Activated CD4-positive, alpha-beta memory T cell treated with anti-CD3 and anti-CD28 coated beads, Interleukin-2, amount 10 ng/mL, durations not matched to agents 7 days and 5 days (primary cell): ENCODE data around the gene CRY1. TPM values are rescaled to one million over a fixed set of nuclear protein-coding genes. Genes with fewer than 3 reads are reported as not detected.
"Not testable (repeated sequence)": the region's sequence is repeated elsewhere in the genome, so short reads cannot be mapped to it uniquely, and the experiment has no call there.

Source experiments
- CTCF ChIA-PET: fragments of 350-600 bp; sonication (Branson Sonifier 250); formaldehyde crosslinking; loops from one replicate; lab custom pipeline; 2021; ENCODE audit warnings: antibody characterized with exemption, inconsistent platforms; lab: Charles Lee
- POLR2A ChIA-PET: fragments of 350-600 bp; sonication (Branson Sonifier 250); formaldehyde crosslinking; loops from one replicate; lab custom pipeline; 2021; ENCODE audit warnings: antibody characterized with exemption; lab: Charles Lee
- DNase-seq: peaks from one replicate; pipeline ENCODE4 v3.0.0-alpha.2; 2020
- H3K27ac Mint-ChIP-seq: one replicate; pipeline ENCODE4 v1.8.0; 2021; ENCODE audit warnings: mild to moderate bottlenecking, mixed read lengths
- H3K27me3 Mint-ChIP-seq: one replicate; pipeline ENCODE4 v1.8.0; 2021; ENCODE audit warnings: mixed read lengths
- H3K36me3 Mint-ChIP-seq: one replicate; pipeline ENCODE4 v1.8.0; 2021; ENCODE audit warnings: low read depth, mixed read lengths
- H3K4me1 Mint-ChIP-seq: one replicate; pipeline ENCODE4 v1.8.0; 2021; ENCODE audit warnings: mixed read lengths
- H3K4me3 Mint-ChIP-seq: one replicate; pipeline ENCODE4 v1.8.0; 2021; ENCODE audit warnings: mild to moderate bottlenecking, mixed read lengths
- H3K9me3 Mint-ChIP-seq: one replicate; pipeline ENCODE4 v1.8.0; 2021; ENCODE audit warnings: mixed read lengths
- total RNA-seq, 2 experiments: library from RNA; stranded (reverse); gene quantifications; one replicate each; pipeline ENCODE4 v1.2.3, GENCODE V29; 2021

Gene CRY1
- total RNA-seq, 2 experiments from 2014 or later = 16.4 to 16.6 TPM

DNA sequence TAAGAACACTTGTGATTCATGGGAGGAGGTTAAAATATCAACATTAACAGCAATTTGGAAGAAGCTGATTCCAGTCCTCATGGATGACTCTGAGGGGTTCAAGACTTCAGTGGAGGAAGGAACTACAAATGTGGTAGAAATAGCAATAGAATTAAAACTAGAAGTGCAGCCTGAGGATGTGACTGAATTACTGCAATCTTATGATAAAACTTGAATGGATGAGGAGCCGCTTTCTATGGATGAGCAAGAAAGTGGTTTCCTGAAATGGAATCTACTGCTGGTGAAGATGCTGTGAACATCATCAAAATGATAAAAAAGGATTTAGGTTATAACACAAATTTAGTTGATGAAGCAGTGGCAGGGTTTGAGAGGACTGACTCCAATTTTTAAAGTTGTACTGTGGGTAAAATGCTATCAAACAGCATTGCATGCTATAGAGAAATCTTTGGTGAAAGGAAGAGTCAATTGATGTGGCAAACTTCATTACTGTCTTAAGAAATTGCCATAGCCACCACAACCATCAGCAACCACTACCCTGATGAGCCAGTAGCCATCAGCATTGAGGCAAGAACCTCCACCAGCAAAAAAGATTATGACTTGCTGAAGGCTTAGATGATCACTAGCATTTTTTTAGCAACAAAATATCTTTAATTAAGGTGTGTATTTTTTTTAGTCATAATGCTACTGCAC is 80.5 kb downstream of the CRY1 start:
- Mint-ChIP-seq H3K27ac (no peak overlapping the region), H3K27me3 (no peaks in the 10 kb centered on the region), H3K4me3 (no peak overlapping the region), H3K36me3 (no peaks in the 10 kb centered on the region), H3K4me1 (no peaks in the 10 kb centered on the region), H3K9me3 (no peaks in the 10 kb centered on the region)
- ChIA-PET POLR2A (interaction anchor here (1.0 kb wide), 1 partner anchor 26 kb away, joined by 3 read pairs; the partner anchor contains the start of gene MTERF2), CTCF (interaction anchor here (1.5 kb wide), 1 partner anchor 92 kb away, joined by 10 read pairs; no protein-coding TSS in a partner anchor)
- DNase-seq = no peak

DNA sequence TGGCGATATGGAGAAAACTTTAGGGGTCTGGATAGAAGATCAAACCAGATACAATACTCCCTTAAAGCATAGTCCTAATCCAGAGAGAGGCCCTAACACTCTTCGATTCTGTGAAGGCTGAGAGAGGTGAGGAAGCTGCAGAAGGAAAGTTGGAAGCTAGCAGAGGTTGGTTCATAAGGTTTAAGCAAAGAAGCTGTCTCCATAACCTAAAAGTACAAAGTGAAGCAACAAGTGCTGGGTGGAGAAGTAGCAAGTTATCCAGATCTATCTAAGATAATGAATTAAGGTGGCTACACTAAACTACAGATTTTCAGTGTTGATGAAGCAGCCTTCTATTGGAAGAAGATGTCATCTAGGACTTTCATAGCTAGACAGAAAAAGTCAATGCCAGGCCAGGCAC is 81.8 kb downstream of the CRY1 start:
- Mint-ChIP-seq H3K9me3 (no peaks in the 10 kb centered on the region), H3K4me1 (no peaks in the 10 kb centered on the region)
- CTCF ChIA-PET = no interaction called here

GRCh38 chr12:107007411-107007810 is 85.9 kb downstream of the CRY1 start:
- DNase-seq = no peak
- Mint-ChIP-seq H3K27ac (no peak overlapping the region), H3K9me3 (no peaks in the 10 kb centered on the region), H3K27me3 (no peaks in the 10 kb centered on the region), H3K36me3 (no peaks in the 10 kb centered on the region), H3K4me1 (no peaks in the 10 kb centered on the region), H3K4me3 (no peak overlapping the region)
- CTCF ChIA-PET = no interaction called here
- POLR2A ChIA-PET = no interaction called here

More for the DNA sequence above, 81.8 kb downstream of the CRY1 start:
- H3K36me3 Mint-ChIP-seq = no peaks in the 10 kb centered on the region
- no peaks in the 10 kb centered on the region for H3K27me3 Mint-ChIP-seq
- H3K4me3 Mint-ChIP-seq = no peak overlapping the region
- no peak for DNase-seq
- no peak overlapping the region for H3K27ac Mint-ChIP-seq
- POLR2A ChIA-PET = interaction anchor here (0.6 kb wide), 1 partner anchor 18 kb away, joined by 4 read pairs; no protein-coding TSS in a partner anchor

DNA sequence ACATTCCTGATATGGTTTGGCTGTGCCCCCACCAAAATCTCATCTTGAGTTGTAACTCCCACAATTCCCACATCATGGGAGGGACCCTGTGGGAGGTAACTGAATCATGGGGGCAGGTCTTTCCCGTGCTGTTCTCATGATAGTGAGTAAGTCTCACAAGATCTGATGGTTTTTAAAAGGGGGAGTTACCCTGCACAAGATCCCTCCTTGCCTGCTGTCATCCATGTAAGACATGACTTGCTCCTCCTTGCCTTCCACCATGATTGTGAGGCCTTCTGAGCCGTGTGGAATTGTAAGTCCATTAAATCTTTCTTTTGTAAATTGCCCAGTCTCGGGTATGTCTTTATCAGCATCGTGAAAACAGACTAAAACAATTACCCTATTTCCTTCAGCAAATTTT is 90.7 kb downstream of the CRY1 start:
- DNase-seq, CTCF ChIA-PET, H3K9me3 Mint-ChIP-seq, H3K4me3 Mint-ChIP-seq, H3K27ac Mint-ChIP-seq, H3K4me1 Mint-ChIP-seq, POLR2A ChIA-PET, H3K36me3 Mint-ChIP-seq, H3K27me3 Mint-ChIP-seq: not testable (repeated sequence)

DNA sequence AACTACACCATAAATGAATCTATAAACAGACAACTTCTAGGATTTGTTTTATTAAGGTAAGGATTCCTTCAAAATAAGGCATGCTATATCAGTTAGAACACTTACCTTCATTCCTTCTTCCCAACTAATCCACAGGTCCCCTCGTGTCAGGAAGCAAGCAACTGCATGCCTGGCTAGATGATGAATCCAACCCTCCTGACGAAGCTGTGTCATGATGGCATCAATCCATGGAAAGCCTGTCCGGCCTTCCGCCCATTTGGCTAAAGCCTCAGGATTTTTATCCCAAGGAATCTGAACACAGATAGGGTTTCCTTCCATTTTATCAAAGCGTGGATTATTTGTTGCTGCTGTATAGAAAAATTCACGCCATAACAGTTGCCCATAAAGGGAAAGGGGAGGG is 93.9 kb downstream of the CRY1 start:
- POLR2A ChIA-PET = no interaction called here
- Mint-ChIP-seq H3K4me1 (no peaks in the 10 kb centered on the region), H3K27ac (no peak overlapping the region), H3K9me3 (no peaks in the 10 kb centered on the region), H3K36me3 (peaks cover 14% of the 10 kb centered on the region), H3K27me3 (no peaks in the 10 kb centered on the region), H3K4me3 (no peak overlapping the region)
- no peak for DNase-seq
- CTCF ChIA-PET = interaction anchor here (0.7 kb wide), 1 partner anchor 313 kb away, joined by 5 read pairs; no protein-coding TSS in a partner anchor

GRCh38 chr12:106997916-106998315 is 95.4 kb downstream of the CRY1 start:
- CTCF ChIA-PET = interaction anchor here (1.0 kb wide), 1 partner anchor 107 kb away, joined by 3 read pairs; no protein-coding TSS in a partner anchor
- Mint-ChIP-seq H3K27ac (no peak overlapping the region), H3K4me1 (no peaks in the 10 kb centered on the region), H3K36me3 (peaks cover 14% of the 10 kb centered on the region), H3K4me3 (no peak overlapping the region), H3K27me3 (no peaks in the 10 kb centered on the region), H3K9me3 (no peaks in the 10 kb centered on the region)
- POLR2A ChIA-PET = no interaction called here
- no peak for DNase-seq

DNA sequence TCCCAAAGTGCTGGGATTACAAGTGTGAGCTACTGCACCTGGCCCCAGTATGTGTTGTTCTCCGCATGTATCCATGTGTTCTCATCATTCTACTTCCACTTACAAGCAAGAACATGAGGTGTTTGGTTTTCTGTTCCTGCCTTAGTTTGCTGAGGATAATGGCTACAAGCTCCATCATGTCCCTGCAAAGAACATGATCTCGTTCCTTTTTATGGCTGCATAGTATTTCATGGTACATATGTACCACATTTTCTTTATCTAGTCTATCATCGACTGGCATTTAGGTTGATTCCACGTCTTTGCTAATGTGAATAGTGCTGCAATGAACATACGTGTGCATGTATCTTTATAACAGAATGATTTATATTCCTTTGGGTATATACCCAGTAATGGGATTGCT is 97.2 kb downstream of the CRY1 start:
- not testable (repeated sequence) for H3K4me3 Mint-ChIP-seq, H3K27me3 Mint-ChIP-seq, H3K27ac Mint-ChIP-seq, H3K9me3 Mint-ChIP-seq, DNase-seq, H3K4me1 Mint-ChIP-seq
- POLR2A ChIA-PET = interaction anchor here (1.9 kb wide), 1 partner anchor 40 kb away, joined by 4 read pairs; no protein-coding TSS in a partner anchor
- peaks cover 12% of the 10 kb centered on the region for H3K36me3 Mint-ChIP-seq
- CTCF ChIA-PET = interaction anchor here (0.9 kb wide), 1 partner anchor 16 kb away, joined by 3 read pairs; no protein-coding TSS in a partner anchor

GRCh38 chr12:106994579-106995220 is 98.6 kb downstream of the CRY1 start:
- POLR2A ChIA-PET = interaction anchor here (1.9 kb wide), 1 partner anchor 38 kb away, joined by 4 read pairs; no protein-coding TSS in a partner anchor
- CTCF ChIA-PET = no interaction called here

GRCh38 chr12:106987846-106988245 is 105.5 kb downstream of the CRY1 start:
- Mint-ChIP-seq H3K27me3 (no peaks in the 10 kb centered on the region), H3K9me3 (no peaks in the 10 kb centered on the region), H3K4me1 (peaks cover 33% of the 10 kb centered on the region), H3K36me3 (peaks cover 21% of the 10 kb centered on the region), H3K27ac (no peak overlapping the region), H3K4me3 (peak overlapping the region; percentile 88)
- no peak for DNase-seq
- ChIA-PET CTCF (no interaction called here), POLR2A (interaction anchor here (1.2 to 1.5 kb wide), 2 partner anchors 26 to 32 kb away, joined by 3 to 12 read pairs; partner anchors contain the start of gene TMEM263)

More at GRCh38 chr12:106994579-106995220, 98.6 kb downstream of the CRY1 start:
- Mint-ChIP-seq H3K4me1 (no peaks in the 10 kb centered on the region), H3K27me3 (no peaks in the 10 kb centered on the region), H3K9me3 (no peaks in the 10 kb centered on the region), H3K27ac (no peak overlapping the region), H3K36me3 (peaks cover 12% of the 10 kb centered on the region), H3K4me3 (no peak overlapping the region)
- no peak for DNase-seq

GRCh38 chr12:106986625-106987389 is 106.5 kb downstream of the CRY1 start, which contains the start of gene MTERF2:
Gene MTERF2, minus strand, starts transcription at chr12:106987146. Its CDS starts 8,432 bp downstream, at chr12:106978714.
- peak; percentile 83 for DNase-seq
- H3K4me1 Mint-ChIP-seq = peaks cover 33% of the 10 kb centered on the region
- H3K9me3 Mint-ChIP-seq = no peaks in the 10 kb centered on the region
- POLR2A ChIA-PET = interaction anchor here (1.0 to 1.5 kb wide), 4 partner anchors 27 to 106 kb away, joined by 3 to 12 read pairs (median 4); partner anchors contain the start of gene TMEM263
- H3K4me3 Mint-ChIP-seq = peak within 1 kb of the TSS; percentile 88
- CTCF ChIA-PET = interaction anchor here (0.9 to 1.4 kb wide), 2 partner anchors 106 to 145 kb away, joined by 3 to 5 read pairs; no protein-coding TSS in a partner anchor
- no peaks in the 10 kb centered on the region for H3K27me3 Mint-ChIP-seq
- H3K27ac Mint-ChIP-seq = peak within 1 kb of the TSS; percentile 66
- peaks cover 21% of the 10 kb centered on the region for H3K36me3 Mint-ChIP-seq

DNA sequence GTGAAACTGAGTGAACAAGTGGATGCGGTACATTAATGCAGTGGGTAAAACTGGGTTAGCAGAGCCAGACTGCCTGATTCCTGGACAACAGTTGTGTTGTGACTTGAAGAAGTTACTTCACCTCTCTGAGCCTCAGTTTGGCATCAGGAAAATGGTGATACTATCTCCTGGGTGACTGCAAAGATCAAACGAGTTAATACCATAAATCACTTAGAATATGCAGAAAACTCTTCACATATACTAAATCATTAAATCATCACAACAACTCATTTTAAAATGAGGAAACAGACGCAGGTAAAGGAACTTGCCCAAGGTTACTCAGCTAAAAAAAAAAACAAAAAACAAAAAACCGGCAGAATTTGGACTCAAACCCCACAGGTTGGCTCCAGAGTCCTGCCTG is 107.2 kb downstream of the CRY1 start:
- H3K27ac Mint-ChIP-seq = no peak overlapping the region

GRCh38 chr12:106985479-106985878 is 107.9 kb downstream of the CRY1 start:
- DNase-seq = no peak
- no peak overlapping the region for H3K4me3 Mint-ChIP-seq
- peaks cover 21% of the 10 kb centered on the region for H3K36me3 Mint-ChIP-seq
- no peaks in the 10 kb centered on the region for H3K27me3 Mint-ChIP-seq
- no peak overlapping the region for H3K27ac Mint-ChIP-seq
- CTCF ChIA-PET = no interaction called here
- peaks cover 33% of the 10 kb centered on the region for H3K4me1 Mint-ChIP-seq
- H3K9me3 Mint-ChIP-seq = no peaks in the 10 kb centered on the region
- POLR2A ChIA-PET = no interaction called here

More for the DNA sequence above, 107.2 kb downstream of the CRY1 start:
- Mint-ChIP-seq H3K4me1 (peaks cover 33% of the 10 kb centered on the region), H3K9me3 (no peaks in the 10 kb centered on the region), H3K4me3 (peak overlapping the region; percentile 88), H3K36me3 (peaks cover 21% of the 10 kb centered on the region), H3K27me3 (no peaks in the 10 kb centered on the region)
- DNase-seq = no peak
- ChIA-PET POLR2A (interaction anchor here (1.1 to 1.5 kb wide), 2 partner anchors 30 to 106 kb away, joined by 5 to 12 read pairs; partner anchors contain the start of gene TMEM263), CTCF (interaction anchor here (1.4 kb wide), 1 partner anchor 146 kb away, joined by 5 read pairs; no protein-coding TSS in a partner anchor)
